Measurements from ENCODE around the gene GYG1.

GRCh38 chr3:149018247-149018646 is 26.9 kb downstream of the GYG1 start:
- TF ChIP-seq, protein P1, sequence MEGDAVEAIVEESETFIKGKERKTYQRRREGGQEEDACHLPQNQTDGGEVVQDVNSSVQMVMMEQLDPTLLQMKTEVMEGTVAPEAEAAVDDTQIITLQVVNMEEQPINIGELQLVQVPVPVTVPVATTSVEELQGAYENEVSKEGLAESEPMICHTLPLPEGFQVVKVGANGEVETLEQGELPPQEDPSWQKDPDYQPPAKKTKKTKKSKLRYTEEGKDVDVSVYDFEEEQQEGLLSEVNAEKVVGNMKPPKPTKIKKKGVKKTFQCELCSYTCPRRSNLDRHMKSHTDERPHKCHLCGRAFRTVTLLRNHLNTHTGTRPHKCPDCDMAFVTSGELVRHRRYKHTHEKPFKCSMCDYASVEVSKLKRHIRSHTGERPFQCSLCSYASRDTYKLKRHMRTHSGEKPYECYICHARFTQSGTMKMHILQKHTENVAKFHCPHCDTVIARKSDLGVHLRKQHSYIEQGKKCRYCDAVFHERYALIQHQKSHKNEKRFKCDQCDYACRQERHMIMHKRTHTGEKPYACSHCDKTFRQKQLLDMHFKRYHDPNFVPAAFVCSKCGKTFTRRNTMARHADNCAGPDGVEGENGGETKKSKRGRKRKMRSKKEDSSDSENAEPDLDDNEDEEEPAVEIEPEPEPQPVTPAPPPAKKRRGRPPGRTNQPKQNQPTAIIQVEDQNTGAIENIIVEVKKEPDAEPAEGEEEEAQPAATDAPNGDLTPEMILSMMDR (IDR thresholded peaks at IDR 0.05) = no peak
- TF ChIP-seq, protein P2, sequence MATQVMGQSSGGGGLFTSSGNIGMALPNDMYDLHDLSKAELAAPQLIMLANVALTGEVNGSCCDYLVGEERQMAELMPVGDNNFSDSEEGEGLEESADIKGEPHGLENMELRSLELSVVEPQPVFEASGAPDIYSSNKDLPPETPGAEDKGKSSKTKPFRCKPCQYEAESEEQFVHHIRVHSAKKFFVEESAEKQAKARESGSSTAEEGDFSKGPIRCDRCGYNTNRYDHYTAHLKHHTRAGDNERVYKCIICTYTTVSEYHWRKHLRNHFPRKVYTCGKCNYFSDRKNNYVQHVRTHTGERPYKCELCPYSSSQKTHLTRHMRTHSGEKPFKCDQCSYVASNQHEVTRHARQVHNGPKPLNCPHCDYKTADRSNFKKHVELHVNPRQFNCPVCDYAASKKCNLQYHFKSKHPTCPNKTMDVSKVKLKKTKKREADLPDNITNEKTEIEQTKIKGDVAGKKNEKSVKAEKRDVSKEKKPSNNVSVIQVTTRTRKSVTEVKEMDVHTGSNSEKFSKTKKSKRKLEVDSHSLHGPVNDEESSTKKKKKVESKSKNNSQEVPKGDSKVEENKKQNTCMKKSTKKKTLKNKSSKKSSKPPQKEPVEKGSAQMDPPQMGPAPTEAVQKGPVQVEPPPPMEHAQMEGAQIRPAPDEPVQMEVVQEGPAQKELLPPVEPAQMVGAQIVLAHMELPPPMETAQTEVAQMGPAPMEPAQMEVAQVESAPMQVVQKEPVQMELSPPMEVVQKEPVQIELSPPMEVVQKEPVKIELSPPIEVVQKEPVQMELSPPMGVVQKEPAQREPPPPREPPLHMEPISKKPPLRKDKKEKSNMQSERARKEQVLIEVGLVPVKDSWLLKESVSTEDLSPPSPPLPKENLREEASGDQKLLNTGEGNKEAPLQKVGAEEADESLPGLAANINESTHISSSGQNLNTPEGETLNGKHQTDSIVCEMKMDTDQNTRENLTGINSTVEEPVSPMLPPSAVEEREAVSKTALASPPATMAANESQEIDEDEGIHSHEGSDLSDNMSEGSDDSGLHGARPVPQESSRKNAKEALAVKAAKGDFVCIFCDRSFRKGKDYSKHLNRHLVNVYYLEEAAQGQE (IDR thresholded peaks at IDR 0.05; ENCODE audit: insufficient read depth in 1 of 2, low read depth in 2 of 2, low read length in 1 of 2) = no peak
- TF ChIP-seq SIN3A (IDR thresholded peaks at IDR 0.05; ENCODE audit: borderline replicate concordance, insufficient read depth, low read depth, low read length) = no peak

All from Panc1 (cell line).